Kasumi-1 (cell line): Measurements from ENCODE around the gene ZNF354C.

Experiments used
- DNase-seq, 2 experiments: peaks; one replicate each; lab custom pipeline; 2025; lab: John Stamatoyannopoulos, UW

ZNF354C gene

DNA sequence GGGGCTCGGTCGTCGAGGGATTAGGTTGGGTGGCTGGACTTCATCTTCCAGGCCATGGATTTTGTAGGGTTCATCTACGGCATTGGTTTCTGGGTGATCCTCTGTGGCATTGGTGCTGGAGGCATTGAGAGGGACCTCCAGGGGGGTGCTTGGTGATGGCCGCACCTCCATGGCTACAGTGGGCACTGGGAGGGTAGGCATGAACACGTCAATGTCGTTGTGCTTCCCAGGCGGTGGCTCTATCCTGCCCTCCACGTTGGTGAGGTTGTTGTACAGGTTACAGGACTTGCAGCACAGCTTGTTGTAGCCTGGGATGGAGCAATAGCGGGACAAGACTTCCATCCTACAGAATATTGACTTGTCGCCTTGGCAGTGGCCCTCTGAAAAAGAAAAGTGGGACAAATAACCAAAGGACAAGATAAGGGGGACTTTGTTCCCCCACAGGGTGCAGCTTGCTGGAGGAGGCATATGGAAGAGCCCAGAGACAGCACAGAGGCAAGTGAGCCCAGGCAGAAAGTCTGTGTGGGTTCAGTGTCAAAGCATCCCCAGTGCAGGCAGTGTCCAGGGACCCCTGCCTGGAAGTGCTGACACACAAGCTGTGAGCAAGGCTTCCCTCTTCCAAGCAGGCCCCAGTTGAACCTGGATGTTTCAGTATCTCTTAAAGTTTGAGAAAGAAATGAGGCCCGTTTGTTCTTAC, 53.9 kb downstream of the ZNF354C start:
- DNase-seq, result no peak

DNA sequence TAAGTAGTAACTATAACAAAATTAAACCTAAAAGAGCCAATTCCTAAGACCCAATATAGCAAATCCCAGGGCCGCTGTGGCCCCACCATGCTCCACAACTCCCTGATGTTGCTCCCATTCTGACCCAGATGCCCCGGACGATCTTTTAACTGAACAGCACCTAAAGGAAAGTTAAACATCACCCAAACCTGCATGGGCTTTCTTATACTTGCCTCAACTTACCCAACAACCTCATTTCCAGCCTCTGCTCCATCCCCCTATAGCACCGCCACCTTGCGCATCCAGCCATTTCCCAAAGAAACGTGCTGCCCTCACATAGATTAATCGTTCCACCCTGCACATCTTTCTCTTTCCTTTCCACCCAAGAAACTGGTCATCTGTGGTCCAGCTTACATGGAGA, 54.6 kb downstream of the ZNF354C start:
- DNase-seq, result no peak

DNA sequence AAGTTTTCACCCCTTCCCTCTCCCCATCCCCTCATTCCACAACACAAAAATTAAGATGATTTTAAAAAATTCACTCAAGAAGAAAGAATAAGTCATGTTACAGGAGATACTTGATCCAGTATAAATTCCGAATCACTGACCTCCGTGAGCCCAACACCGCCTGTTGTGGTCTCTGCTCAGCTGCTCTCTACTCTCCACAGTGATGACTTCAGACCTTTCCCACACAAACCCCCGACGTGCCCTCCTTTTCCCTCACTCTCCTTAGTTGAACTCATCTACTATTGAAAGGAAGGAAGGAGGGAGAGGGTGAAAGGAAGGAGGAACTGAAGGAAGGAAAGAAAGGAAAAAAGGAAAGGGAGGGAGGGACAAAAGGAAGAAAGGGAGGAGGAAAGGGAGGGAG, 55.1 kb downstream of the ZNF354C start:
- no peak for DNase-seq

DNA sequence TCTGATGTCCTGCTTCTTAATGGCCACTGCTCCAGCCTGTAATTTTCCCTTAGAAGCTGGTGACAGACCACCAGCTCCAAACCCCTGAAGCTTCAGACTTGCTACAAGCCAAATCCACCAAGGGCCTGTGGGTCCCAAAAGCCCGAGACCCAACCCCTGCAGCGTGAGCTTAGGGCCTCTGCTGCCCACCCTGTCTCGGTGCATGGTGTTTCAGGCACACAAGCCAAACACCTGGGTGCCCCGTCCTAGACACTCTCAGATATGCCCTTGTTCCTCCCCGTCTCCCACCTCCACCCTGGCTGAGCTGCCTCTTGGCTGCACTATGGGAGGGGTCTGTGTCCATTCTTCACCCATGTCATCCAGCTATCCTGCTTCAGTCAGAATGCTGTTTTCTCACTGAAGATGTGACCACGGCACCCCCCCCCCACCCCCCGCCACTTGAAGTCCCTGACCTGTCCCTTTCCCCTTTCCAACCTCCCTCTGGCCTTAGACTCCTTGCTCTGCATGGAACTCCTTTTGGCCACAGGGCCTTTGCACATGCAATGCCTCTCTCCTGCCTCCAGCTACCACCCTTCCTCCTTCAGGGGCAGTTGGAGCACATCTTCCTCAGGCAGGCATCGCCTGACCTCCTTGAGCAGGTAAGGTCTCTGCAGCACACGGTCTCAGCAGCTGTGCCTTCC, 55.8 kb downstream of the ZNF354C start:
- no peak for DNase-seq

DNA sequence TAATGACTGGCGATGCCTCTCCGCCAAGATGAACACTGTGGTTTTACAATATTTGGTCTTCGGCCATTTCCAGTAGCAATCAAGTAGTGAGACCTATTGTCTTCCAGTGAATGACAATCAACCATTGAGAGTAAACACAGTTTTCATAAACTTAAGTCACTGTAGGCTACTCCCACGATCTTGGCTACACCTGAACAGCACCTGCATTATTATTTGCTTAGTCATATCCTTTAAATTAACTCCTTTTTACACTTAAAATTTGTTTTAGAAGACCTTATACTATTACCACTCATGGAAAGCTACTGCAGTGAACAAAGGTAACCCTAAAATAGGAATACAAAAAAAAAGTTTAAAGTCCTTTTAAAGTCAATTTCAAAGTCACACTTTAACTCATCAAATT, 58.2 kb downstream of the ZNF354C start:
- no peak for DNase-seq

DNA sequence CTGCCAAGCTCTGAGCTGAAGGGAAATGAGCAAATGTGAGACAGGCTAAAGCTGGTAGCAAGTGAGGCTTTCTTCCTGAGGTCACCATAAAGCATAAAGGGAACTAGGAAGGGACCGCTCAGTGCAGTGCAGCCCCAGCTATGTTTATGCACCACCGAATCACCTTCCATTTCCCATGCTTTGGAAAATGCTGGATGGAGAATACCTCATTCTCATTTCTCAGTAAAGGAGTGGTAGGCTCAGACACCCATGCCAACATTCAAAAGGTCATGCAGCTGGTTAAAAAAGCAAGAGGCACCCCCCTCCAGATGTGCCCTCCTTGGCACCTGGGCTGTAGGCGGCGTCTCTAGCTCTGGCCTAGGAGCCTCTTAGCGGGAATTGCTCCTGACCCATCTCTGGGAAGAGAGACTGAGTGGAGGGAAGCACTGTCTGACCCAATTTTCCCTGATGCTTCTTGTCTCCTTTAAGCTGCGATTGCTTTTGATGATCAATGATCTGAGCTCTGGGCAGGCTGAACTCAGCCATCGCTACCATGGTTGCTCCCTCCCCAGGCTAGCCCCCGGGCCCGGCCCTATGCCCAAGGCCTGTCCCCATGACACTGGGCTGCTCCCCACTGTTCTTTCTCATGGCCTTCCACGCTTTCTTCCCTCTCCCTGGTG, 58.7 kb downstream of the ZNF354C start:
- no peak for DNase-seq

DNA sequence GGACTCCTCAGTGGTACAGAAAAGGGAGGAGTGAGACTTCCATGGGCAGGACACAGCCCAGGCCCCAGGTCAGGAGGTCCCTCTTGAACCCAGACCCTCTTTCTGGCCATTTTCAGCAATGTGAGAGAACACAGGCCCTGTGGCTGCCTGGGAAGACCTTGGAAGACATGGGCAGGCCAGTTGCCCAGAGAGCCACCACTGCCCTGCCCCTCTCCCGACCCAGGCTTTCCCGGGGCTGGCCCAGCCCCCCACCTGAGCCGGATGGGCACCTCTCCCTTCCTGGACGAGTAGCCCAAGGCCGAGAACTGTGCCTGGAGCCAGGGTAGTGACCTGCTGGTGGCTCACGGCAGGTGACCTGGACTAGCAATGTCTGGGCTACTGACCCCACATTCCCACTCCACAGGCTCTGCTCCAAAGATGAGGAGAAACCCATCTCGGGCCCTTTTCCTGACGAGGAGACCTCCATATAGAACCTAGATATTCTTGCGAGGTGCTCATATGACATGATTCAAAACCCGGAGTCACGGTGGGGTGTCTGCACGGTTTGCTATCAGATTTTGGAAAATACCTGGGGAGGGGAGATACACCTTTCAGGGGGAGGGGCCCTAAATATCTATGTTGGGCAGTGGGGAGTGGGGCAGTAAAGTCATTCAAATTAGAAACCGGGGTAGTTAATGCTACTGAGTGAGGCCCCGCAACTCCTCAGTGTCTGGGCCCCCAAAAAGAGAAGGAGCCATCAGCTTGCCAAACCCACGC, 59.4 kb downstream of the ZNF354C start:
- no peak for DNase-seq

DNA sequence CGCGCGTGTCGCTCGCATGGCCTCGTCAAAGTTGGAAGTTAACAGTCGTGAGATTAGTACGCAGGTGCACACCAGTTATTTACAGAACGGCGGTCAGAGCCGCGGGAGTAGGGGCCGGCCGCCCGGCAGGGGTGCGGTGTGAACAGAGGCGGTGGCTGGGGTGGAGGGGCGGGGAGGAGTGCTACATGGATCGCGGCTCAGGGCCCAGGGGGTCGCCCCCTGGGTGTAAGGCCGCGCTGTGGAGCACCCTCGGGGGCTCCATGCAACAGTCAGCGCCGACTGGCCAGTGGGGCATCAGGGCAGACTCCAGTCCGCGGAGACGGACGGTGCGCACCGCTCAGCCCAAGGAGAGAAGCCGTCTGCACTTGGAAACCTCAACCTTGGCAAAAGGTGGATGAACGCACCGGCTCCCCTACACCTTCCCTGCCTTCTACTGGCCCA, 60.3 kb downstream of the ZNF354C start:
- DNase-seq, result no peak

DNA sequence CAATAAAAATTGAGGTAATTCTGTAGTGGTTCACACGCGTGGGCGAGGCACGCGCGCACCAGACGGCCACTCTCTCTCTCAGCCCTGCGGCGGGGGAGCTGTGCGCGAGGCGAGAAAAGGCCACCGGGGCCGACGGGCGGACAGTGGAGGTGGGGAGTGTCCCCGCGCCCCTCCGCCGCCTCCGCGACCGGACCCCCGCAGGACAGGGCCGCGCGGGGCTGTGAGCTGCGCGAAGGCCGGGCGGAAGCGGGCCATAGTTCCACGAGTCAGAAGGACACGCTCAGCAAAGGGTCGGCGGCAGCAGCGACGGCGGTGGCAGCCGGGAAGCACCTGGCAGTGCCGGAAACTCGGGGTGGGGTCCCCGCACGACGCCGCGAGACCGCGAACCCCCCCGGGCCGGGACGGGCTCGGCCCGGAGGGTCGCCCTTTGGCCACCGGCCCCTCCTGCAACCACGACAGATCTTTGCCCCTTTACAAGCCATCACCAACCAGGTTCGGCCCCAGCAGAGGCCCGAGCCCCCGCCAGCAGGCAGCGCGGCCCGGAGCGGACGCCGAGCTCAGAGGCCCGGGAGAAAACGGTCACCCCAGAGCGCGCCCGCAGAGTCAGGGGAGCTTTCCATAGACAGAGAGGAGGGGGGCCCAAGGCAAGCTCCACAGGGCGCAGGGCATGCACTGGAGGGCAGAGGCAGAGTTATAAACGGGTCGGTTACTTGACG, 60.9 kb downstream of the ZNF354C start:
- no peak for DNase-seq

DNA sequence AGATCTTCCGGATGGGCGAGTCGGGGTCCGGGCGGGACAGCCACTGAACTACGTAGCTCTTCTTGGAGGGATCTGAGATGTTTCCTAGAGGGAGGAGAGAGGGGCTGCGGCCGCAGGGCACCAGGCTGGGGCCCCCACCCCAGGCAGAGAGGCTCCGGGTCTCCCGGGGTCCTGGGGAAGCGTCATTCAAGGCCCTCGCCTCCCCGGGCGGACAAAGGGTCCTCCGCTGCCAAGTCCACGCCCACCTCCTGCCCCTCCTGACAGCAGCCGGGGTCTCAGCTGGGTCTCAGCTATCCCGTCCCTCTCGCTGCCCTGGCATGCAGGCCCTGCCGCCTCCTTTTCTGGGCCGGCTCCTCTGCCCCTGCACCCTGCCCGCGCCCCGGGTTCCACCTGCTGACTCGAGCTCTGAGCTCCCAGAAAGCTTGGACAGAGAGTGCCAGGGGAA, 61.5 kb downstream of the ZNF354C start:
- DNase-seq, result no peak

DNA sequence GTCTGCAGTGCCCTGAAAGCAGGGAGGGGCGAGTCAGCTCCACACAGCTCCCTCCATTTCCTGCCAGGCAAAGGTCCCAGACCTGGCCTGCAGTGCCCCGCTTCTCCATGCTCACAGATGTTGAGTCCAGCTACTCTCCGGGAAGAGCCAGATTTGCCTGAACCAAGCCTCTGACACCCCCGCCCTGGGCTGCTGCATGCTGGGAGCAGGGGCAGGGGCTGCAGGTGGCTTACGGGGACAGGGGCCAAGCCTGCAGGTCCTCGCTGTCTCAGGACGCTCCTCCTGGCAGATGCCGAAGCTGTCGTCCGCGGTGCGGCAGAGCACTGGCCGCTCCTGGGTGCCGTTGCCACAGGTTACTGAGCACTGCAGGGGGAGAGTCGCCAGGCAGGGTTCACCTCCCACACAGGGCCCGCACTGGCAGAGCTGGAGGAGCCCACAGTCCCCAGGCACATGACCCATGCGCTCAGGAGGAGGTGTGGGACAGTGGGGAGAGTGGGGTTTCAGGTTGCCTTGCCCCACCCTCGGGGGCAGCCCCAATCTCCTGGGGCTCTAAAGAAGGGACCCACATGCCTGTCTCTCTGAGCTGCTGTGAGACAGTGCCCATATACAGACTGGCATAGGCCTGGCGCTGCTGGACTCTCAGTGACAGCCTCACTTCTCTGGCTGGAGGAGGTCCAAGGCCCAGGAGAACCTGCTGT, 62.4 kb downstream of the ZNF354C start:
- no peak for DNase-seq

DNA sequence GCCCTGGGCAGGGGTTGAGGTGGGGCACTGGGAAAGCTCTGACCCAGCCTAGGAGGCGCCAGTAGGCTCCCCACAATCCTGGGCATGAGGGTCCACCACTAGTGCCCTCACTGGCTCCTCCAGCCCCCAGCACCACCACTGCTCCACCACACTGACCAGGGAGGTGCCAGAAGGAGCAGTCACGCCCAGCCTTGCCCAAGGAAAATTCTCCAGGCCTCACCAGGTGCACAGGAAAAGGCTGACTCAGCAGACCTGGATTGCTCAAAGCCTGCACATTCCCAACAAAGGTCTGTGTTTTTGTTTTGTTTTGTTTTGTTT, 62.9 kb downstream of the ZNF354C start:
- DNase-seq, result no peak

DNA sequence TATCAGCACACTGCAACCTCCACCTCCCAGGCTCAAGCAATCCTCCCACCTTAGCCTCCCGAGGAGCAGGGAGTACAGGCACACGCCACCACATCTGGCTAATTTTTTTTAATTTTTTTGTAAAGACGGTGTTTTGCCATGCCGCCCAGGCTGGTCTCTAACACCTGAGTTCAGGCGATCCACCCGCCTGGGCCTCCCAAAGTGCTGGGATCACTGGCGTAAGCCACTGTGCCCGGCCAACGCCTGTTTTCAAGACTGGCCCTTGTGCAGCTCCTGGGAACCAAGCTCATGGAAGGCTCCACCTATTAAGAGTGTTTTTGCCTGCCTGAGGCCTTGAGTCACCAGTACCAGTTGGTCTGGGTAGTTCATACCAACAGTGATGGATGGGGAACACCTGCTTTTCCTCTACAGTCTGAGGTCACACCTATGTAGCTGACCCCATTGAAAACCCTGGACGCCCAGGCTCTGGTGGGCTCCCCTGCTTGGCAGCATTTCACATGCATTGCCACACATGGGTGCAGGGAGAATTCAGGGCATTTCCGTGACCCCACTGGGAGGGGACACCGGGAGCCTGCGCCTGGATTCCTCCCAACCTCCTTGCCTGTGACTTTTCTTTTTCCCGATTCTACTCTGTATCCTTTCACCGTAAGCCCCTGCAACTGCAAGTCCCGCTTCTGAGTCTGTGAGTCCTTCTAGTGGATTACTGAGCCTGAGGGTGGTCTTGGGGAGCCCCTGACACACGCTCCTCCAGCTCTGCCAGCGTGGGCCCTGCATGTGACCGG, 63.5 kb downstream of the ZNF354C start:
- DNase-seq, result no peak

DNA sequence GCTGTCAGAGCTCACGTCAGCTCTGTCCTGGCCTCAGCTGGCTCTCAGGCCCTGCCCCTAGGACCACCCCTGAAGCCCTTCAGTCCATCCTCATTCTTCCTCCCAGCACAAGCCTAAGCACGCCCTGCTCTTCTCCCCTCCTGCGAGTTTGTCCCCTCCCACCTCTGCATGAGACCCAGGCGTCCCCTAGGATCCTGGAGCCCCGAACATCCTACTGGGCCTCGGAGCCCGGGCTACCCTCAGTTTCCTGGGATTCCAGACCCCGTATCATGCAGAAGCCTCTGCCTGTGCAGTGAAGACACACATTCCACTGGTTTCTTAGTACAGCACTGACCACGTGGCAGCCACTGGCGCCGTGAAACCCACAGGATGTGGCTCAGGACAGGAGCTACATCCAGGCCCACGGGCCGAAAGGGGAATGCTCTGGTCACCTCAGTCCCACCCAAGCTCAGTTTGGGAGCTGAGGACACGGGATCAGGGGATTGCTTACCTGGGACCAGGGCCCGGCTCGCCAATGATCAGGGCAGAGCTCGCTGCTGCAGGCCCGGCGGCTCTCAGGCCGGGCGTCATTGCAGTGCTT, 64.2 kb downstream of the ZNF354C start:
- DNase-seq, result no peak

DNA sequence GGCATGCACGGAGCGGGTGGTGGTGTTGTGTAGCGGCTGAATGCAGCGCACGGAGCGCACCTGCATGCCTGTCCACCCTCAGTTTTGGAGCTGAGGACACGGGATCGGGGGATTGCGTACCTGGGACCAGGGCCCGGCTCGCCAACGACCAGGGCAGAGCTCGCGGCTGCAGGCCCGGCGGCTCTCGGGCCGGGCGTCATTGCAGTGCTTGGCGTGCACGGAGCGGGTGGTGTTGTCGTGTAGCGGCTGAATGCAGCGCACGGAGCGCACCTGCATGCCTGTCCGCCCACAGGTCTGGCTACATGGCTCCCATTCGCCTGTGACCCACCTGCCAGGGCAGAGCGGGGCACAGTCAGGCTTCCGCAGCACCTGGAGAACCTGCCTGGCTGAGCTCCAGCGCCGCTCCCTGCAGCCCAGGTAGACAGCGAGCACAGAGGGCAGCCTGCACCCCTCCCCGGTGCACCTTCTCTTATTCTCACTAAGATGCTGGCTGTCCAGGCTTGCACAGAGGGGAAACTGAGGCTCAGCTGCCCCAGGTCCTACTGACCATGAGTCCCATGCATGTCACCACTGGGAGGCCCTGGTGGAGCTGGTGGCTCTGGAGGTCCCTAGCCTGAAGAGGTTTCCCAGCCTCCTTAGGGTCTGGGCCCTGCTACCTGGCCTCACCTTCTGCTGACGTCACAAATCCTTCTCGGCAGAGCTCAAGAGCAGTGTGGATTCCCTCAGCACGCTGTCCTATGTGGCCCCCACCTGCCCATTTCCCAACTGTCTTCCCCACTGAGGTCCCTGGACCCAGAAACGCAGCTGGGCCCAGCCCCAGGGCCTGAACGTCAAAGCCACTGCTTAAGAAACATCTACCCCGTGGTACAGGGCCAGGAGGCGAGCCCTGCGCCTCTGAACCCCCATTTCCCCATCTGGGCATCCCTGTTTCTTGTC, 64.9 kb downstream of the ZNF354C start:
- no peak for DNase-seq

DNA sequence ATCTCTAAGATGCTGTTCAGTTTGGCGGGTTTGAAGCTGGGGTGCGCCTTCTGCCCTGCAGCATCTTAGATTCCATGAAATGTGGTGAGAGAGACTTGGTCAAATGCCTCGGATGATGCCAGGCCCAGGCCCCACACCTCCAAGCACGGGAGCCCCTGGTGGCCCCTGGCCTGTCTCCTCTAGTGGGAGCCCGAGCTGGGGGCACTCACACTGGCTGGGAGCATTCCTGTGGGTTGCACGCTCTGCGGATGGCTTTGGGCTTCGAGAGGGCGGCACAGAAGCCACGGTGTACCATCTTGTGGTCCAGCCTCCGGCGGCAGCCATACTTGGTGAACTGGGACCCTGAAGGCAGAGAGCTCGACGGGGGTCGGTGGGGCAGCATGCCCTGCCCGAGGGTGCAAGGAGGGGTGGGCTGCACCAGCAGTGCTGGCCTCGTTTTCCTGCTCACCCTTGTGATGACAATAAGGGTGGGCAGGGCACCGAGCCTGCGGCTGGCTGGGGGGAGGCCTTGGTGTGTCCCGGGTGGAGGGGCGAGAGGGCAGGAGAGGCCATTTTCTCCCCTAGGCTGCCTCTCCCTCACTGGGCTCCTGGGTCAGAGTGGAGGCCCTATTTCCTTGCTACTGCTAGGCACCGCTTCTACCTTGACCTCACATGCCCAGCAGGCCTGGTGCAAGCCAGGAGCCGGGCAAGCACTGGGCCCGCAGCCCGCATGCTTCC, 65.8 kb downstream of the ZNF354C start:
- DNase-seq, result no peak

DNA sequence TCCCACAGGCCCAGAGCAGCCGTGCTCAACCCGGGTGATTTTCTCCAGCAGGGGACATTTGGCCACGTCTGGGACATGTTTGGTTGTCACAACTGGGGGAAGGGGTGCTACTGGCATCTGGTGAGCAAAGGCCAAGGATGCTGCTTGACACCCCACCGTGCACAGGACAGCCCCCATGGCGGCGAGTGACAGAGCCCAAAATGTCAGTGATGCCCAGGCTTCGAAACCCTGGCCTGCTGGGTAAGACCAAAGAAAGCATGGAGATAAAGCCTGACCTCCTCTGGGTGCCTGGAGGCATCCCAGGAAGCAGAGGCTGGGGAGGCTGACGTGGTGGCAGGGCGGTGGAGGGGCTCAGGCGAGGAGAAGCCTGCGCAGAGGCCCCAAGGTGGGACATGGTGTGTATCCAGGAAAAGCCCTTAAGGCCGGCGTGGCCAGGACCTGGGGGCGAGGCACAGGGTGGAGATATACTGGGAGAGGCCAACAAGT, 66.4 kb downstream of the ZNF354C start:
- DNase-seq, result no peak
